Right ventricle myocardium superior (tissue), 1 donor: ENCODE results near the gene CKLF. TPM values are rescaled to one million over a fixed set of nuclear protein-coding genes. Genes with fewer than 3 reads are reported as not detected.
A peak's percentile ranks its signal among the peaks of the same experiment; 100 is the strongest.

Experiments used
- ATAC-seq: fragments of 200-7000 bp; cut with Tn5 transposase; one replicate; pipeline ENCODE4 v1.9.1; 2020; ENCODE audit warnings: mild to moderate bottlenecking; ENCODE audit not compliant: poor library complexity
- DNase-seq: peaks from one replicate; pipeline ENCODE4 v3.0.0-alpha.2; 2020
- intact Hi-C: fragments of 100-400 bp; cut with DNase I; formaldehyde crosslinking; loops from one replicate; pipeline ENCODE4 v1.11.2; 2022
- total RNA-seq: library from RNA; stranded (reverse); fragmentation: NEBNext Ultra II Directional; extraction: Animal tissue kit (Norgen Biotek cat#: 25700); gene quantifications from one replicate; pipeline ENCODE4 v1.2.1, GENCODE V29; 2021
- donor health status: DM: no; HTN: yes; CAD: no; lungs with severe emphysema.

CKLF gene
- total RNA-seq, 1 donor from 2014 or later, result 10.4 TPM

DNA sequence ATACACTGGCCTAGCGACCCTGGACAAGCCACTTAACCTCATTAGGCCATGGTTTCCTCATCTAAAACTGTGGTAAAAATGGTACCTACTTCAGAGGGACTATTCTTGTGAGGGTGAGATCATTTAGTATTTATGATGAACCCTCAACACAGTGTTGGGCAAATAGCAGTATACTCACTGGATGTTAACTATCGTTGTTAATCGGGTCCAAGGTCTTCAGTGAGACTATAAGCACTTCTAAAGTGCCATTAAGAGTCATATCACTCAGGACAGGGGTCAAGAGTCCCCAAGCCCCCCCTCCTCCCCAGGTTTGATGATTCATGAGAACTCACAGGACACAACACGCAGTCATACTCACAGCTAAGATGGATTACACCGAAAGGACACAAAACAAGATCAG lies 13.5 kb upstream of the CKLF start:
- ATAC-seq, result no peak
- no peak for DNase-seq
- intact Hi-C loops, result no loop called here

DNA sequence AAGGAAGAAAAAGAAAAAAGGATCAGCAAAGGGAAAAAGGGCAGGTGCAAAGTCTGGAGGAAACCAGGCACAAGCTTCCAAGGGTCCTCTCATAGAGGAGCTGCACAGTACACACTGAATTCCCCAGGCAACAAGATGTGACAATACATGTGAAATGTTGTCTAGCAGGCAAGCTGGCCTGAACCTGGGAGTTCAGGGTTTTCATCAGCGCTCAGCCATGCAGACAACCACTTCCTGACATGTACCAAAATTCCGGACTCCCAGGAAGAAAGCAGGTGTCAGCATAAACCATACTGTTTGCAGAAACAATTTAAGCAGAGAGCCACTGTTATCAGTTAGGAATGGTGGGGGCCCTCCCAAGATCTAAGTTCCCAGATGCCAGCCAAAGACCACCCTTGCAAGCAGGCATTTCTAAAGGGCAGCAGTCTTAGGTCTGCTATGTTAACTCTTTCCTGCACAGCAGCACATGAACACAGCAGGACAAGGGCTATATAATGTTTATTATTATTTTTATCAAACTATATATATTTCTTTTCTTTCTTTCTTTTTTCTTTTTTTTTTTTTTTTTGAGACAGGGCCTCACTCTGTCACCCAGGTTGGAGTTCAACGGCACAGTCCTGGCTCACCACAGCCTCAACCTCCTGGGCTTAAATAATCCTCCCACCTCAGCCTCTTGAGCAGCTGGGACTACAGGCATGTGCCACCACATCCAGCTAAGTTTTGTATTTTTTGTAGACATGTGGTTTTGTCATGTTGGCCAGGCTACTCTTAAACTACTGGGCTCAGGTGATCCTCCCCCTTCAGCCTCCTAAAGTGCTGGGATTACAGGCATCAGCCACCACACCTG lies 12.5 kb upstream of the CKLF start:
- intact Hi-C loops, result no loop called here
- no peak for ATAC-seq
- no peak for DNase-seq

DNA sequence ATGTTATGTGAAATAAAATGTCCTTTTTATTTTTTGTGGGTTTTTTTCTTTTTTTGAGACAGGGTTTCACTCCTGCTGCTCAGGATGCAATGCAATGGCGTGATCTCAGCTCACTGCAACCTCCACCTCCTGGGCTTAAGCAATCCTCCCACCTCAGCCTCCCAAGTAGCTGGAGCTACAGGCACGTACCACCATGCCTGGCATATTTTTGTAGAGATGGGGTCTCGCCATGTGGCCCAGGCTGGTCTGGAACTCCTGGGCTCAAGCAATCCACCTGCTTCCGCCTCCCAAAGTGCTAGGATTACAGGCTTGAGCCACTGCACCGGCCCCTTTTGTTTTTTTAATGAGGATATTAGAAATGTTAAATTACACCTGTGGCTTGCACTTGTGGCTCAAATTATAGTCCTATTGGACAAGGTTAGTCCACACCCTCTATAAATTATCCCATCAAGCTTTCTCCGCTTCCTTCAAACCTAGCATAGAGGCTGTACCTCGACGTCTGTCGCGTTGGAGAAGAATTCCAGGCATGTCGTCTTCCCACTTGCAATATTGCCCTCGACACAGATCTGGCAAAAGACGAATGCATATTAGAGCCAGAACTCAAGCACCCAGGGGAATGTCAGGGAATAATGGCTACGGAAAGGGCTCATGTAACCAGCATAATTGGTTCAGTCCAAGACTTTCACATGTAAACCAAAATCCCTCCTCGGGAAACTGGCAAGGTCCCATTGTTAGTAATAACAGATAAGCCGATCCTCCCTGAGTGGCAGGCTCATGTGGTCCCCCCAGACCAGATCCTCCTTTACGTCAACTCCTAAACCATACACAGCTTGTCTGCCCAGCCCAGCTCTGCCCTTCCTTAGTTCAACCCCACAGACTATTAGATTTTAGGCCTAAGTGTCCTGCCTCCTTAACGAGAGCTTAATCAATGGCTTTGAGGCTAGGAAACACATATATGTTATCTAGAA lies 10.7 kb upstream of the CKLF start:
- intact Hi-C loops, result no loop called here
- ATAC-seq, result peak; percentile 11

DNA sequence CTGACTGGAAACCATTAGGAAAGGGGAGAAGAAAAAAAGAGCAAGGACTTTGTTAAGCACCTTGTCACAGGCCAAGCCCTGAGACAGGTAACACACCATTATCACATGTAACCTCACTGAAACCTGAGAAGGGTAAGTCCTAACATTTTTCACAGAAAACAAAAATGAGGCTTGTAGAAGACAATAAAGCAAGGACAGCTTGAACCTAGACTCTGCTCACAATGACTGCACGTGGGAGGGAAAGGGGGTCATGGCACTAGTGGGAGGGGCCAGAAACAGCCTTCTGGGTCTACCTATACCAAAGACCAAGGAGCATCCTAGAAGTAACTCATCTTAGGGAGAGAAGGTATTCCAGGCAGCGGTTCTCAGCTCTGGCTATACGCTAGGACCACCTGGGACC lies 10.0 kb upstream of the CKLF start:
- ATAC-seq (no peak), DNase-seq (no peak)
- intact Hi-C loops, result no loop called here

More for the DNA sequence above, 10.7 kb upstream of the CKLF start:
- no peak for DNase-seq

DNA sequence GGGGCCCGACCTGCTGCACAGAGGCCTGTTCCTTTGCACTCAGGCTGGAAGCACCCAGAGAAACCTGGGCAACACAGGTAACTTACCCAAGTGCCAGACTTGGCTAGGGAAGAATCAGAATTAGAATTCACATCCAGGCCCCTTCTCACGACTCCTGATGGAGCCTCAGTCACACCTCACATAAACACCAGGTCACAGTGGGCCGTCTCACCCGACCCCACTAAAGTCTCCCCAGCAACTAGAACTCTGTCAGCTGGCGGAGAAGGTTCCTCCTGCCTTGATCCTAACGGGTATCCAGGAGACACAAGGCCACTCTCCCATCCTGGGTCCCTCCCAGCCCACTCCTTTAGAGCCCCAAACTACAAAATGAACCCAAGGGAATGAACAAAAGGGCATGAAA lies 8.8 kb upstream of the CKLF start:
- DNase-seq (no peak), ATAC-seq (no peak)
- intact Hi-C loops, result no loop called here

DNA sequence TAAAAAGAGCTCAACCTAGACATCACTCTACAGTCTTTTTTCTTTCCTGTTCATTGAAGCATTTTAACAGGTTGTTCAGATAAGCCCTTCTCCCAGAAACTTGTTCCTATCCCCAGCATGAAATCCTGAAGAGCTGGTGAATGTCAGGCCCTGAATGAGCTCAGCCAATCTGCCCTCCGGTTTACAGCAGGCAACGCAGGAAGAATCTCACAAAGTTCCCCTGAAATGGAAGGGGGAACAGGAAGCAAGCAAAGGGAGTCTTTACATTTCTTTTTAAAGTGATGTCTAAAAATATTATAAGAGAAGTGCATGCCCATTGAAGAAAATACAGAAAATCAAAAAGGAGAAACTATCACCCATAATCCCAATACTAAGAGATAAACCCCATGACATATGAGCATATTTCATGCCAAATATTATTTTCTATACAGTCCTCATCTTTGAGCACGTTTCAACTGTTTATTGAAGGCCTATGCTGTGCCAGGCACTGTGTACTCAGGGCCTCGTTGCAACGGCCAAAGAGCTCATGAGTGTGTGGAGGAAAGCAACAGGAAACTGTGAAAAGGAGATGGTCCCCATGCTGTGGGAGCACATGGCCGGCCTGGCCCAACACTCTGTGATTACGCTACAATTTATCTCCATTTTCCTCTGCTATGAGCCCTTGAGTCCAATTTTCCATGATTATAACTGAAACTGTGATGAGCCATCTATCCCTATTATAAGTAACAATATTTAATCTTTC lies 8.2 kb upstream of the CKLF start:
- intact Hi-C loops, result no loop called here
- ATAC-seq (no peak), DNase-seq (no peak)

DNA sequence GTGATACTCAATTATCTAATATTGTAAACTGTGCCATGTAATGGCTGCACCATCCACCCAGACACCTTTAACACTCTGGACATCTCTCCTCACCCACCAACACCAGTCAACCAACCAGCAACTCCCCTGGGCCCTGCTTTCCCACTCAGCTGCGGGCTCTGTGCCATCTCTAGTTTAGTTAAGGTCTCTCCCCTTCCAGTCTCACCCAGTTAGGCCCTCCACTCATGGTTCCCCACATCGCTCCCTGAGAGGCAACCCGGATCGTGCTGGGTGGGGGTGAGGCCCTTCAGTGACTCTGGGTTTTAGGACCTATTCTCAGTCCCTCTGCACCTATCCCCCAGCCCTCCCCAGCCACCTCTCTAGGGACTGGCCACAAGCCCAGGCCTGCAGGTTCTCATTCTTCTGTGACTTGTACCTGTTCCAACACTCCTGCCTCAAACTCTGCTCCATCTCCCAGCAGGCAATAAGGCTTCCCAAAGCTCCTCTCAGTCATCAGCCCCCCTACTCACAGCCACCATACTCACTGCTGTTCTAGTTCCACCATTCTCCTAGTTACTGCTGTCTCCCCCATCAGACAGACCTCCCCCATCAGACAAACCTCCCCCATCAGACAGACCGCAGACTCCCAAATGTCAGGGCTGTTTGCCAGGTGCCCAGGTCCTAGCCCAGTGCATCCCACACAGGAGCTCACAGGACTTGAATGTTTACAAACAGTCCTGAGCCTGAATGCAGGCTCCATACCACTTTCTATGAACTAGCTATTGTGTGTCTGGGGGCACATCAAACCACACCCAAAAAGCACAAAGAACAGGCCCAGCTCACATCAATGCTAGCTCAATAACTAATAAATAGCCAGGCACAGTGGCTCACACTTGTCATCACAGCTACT lies 5.0 kb upstream of the CKLF start:
- DNase-seq (no peak), ATAC-seq (no peak)
- intact Hi-C loops, result no loop called here

DNA sequence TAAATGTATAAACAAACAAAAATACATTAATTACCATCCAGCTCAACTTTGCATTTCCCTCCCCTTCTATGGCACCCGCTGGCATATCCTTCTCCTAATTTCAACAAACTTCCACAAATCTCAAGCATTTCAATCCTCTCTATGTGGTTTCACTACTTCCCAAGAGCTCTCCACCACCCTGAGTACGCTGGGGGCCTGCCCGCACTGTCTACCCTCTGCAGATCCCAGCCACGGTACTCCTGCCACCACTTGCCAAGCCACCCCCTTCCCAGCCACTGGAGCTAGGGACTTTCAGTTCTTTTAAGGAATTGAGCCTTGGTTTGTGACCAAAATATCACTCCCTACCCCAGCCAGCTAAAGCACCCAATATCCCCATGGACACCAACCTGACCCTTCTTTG lies 4.3 kb upstream of the CKLF start:
- intact Hi-C loops, result no loop called here
- DNase-seq (no peak), ATAC-seq (no peak)

DNA sequence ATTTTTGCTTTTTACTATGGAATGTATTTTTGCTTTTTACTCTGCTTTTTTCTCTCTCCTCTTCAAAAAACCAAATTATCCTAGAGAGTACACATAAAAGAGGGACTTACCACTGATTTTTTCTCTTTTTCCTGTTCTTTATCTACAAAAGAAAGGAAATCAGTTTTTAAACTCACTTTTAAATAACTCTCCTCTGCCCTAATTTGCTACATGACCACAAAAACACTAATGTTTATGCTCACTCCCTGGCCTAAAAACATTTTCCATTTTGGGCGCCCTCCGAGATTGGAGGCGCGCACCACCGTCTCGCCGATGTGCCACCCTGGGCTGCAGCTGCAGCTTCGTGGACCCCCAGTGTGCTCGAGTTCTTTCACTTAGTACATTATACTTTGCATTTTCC lies 3.5 kb upstream of the CKLF start:
- intact Hi-C loops, result no loop called here
- DNase-seq (no peak), ATAC-seq (no peak)

DNA sequence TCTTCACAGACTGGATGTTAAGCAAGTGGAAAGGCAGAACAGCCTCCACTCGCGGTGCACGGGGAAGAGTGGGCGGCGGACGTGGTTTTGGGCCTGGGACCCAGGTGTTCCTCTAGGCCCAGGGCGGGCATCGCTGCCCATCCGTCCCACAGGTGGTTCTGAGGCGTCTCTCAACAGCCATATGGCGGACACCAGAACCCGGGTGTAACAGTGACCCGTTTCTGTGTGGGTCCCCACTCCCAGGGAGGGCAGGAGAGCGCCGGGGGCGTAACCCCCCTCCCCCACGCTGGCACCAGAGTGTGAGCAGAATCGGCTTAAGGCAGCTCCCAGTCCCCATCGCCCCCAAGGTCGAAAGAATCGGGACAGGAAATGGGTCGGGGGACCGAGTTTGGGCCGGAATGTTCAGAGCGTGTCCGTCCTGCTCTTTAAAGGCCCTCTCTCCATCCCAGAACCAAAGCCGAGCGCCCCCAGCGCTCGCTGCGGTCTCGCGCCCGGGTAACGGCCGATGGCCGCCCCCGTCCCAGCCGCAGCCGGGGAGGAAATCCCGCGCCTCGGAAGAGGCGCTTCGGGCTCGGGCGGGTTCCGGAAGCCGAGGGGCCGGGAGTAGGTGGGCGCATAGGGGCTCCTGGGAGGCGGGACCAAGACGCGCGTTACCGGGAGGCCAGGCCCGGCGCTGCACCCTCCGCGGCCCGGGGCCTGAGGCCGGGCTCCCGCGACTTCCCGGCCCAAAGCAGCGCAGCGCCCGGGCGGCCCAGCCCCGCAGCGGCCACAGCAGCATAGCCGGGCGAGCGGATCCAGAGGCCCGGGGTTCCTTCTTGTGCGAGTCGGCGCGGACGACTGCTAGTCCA lies 2.9 kb upstream of the CKLF start, which contains the start of gene TK2:
Gene TK2 (minus strand): TSS at position 839 of the 848 bp plus-strand sequence. CDS start 61 bp downstream, at position 778.
- ATAC-seq (peak; percentile 74), DNase-seq (peak; percentile 86)
- intact Hi-C loops, result no loop called here

DNA sequence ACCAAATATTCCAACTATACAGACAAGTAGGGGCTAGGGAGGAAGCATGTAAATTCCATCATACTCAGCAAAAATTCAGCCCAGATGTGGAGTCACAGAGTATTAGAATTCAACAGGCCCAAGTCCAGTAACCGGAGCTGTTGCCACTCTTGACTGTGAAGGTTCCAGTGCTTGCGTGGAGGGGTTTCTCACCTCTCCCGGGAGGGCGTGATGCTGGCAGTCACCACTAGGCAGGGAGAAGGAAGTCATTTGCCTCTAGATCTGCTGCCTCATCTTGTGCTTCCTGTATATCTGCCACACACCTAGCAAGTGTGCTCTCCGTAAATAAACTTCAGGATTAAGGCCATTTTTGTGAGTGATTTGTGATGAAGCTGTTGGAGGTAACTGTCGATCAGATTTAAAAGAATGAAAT lies 1.0 kb upstream of the CKLF start:
- DNase-seq (peak; percentile 60), ATAC-seq (no peak)
- intact Hi-C loops, result no loop called here

DNA sequence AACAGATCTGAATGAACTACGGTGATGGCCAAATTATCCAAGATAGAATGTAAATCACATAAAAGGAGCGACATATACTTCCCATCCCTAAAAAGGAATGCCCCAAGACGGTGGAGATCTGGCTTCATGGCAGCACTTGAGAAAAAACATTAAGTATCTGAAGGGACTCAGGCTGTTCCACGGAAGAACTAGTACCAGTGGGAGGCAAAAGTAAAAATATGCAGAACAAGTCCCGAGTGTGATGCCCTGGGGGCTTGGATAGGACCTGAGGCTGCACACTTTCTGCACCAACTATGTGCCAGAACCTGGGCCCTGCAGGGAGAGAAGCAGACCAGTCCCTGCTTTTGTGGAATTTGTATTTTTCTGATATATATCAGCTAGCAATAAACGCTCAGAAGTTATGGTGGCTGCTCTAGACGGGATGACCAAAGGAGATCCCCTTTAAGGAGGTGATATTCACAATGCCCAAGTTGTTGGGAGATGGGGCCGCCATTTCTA lies 539 bp upstream of the CKLF start:
- ATAC-seq, result no peak
- intact Hi-C loops, result no loop called here
- no peak for DNase-seq

DNA sequence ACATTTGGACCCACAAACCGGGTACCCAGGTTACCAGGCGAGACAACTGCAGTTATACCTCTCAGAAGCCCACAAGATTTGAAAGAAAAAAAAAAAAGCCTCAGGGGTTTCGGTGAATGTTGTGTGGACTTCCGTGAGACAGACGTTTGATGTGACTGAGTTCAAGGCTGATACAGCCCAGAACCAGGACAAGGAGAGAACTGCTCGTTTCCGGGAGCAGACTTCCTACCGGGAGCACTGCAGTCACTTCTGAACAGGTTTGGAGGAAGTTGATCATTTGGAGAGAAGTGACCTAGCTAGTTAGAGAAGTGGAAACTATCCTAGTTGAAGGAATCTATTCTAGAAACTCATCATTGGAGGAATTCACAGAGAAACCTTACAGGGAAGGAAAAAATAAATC lies 847 bp downstream of the CKLF start:
- DNase-seq (no peak), ATAC-seq (no peak)
- intact Hi-C loops, result no loop called here

DNA sequence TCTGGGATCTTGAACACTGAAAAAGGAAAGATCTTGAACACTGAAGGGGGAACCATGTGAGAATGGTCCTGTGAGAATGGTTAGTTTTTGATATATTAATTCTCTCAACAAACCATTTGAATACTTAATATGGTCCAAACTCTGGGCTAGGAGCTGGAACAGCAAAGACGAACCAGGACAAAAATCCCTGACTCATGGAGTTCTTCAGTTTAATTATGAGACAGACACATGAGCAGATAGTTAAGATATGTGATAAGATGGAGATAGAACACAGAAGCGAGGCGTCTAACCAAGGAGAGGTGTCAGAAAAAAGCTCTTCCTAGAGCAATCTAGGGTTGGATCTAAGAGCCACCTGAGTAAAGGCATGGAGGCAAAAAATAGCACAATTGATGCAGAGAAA lies 1.6 kb downstream of the CKLF start:
- DNase-seq (no peak), ATAC-seq (no peak)
- intact Hi-C loops, result no loop called here

DNA sequence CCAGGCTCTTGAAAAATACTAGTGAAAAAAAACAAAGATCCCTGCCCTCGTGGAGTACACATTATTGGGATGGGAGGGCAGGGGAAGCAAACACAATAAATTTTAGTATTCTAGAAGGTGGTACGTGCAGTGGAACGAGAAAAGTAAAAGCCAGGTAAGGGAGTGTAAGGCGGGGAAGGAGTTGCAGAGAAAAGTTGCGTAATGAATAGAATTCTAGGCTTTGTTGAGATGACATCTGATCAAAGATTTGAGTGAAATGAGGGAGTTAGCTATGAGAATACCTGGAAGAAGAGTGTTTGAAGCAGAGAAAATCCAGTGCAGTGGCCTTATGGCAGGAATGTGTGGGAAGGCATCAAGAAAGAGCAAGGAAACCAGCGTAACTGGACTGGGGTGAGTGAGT lies 2.1 kb downstream of the CKLF start:
- ATAC-seq, result no peak
- intact Hi-C loops, result no loop called here
- no peak for DNase-seq

DNA sequence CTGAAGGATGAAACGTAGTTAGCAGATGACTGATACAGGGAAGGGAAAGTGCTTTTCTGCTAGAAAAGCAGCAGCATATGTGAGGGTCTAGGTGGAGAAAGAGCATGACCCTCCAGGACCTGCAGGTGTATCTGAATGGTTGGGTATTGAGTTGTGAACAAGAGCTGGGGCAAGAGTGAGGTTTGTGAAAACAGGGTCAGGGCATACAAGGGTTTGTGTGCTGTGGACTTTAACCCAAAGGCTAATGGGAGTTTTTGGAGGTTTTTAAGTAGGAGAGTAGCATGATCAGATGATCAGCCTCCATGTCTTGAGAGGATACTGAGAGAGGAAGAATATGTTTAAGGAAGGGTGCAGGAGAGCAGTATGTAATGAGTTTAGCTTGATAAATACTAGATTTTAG lies 7.7 kb downstream of the CKLF start:
- ATAC-seq, result no peak
- DNase-seq, result no peak
- intact Hi-C loops, result no loop called here
